ENCODE data around the gene INSIG1.

- no peak for TF ChIP-seq GLIS3 (CRISPR knock-in tag; IDR thresholded peaks at IDR 0.05)
- no peak for TF ChIP-seq ZNF70 (CRISPR knock-in tag; IDR thresholded peaks at IDR 0.05)
- no peak for TF ChIP-seq ZNF565 (CRISPR knock-in tag; conservative IDR thresholded peaks at IDR 0.05; ENCODE audit: low read depth)
- no peak for TF ChIP-seq CSRNP3 (CRISPR knock-in tag; IDR thresholded peaks at IDR 0.05)
- no peak for TF ChIP-seq PATZ1 (CRISPR knock-in tag; IDR thresholded peaks at IDR 0.05; ENCODE audit: borderline replicate concordance)
- TF ChIP-seq ZFP3 (CRISPR knock-in tag; IDR thresholded peaks at IDR 0.05): no peak
- TF ChIP-seq BACH2 (CRISPR knock-in tag; IDR thresholded peaks at IDR 0.05; ENCODE audit: borderline replicate concordance): no peak
- TF ChIP-seq ISL1 (CRISPR knock-in tag; IDR thresholded peaks at IDR 0.05): no peak
- TF ChIP-seq ZFP30 (CRISPR knock-in tag; IDR thresholded peaks at IDR 0.05): no peak
- no peak for TF ChIP-seq PPARA (CRISPR knock-in tag; IDR thresholded peaks at IDR 0.05; ENCODE audit: borderline replicate concordance)
- no peak for TF ChIP-seq ESRRG (CRISPR knock-in tag; IDR thresholded peaks at IDR 0.05)
Measured at GRCh38 chr7:155310425-155311114, 12.9 kb downstream of the INSIG1 start.

Measured in SK-N-SH treated with all-trans-retinoic acid at 6 μM for 48 hours (cell line).